NCI-H1048 (cell line): ENCODE results near the gene SNRNP27.

ENCODE experiments used
- DNase-seq: peaks from one replicate; lab custom pipeline; 2025; lab: John Stamatoyannopoulos, UW

Gene SNRNP27

DNA sequence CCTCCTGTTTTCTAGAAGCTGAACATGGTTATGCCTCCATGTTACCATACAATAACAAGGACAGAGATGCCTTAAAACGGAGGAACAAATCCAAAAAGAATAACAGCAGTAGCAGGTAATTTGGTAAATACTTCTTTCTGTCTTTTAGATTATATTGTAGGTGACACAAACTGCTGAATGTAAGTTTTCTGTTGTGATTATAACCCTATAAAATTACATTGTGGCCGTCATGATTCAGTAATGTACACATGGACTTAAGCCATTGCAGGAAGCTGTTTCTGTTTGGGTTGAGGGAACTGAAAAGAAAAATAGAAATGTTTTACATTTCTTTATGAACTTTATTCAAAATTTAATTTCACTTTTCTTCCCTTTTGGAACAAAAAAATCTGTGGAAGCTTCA is 22.4 kb downstream of the SNRNP27 start:
- DNase-seq, result no peak

DNA sequence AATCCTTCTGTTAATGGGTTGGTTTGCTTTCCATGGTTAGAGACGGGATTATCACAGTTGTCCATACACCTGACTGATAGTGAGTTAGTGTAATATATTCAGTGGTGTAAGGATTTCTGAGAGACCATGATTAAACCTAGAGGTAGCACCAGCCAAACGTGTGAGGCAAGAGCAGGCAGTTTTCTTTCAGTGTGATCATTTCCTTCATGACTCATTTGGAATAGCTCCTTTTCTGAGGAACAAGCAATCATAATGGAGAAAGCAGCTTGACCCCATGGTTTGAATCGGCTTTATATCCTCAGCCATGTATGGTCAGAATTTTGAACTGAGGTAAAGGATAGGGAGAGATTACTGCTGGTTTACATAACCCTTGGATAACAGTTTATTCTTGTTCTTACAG is 24.1 kb downstream of the SNRNP27 start:
- no peak for DNase-seq

DNA sequence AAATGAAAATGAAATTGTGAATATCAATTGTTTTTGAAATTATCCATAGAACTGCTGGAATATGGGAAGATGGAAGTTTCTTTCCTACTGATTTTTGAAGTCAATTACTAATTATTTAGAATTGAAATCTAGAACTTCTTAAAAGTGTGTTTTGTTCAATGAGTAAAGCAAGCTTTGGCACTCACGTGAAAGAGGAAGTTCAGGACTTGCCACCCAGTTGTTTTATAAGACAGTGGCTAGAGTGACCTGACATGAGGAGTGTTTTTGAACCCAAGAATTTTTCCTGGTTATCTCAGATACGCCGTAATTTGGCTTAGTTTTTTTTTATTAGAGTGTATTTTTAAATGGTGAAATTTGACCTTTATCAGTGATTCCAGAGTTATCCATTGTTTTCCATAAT is 24.6 kb downstream of the SNRNP27 start:
- DNase-seq, result no peak

DNA sequence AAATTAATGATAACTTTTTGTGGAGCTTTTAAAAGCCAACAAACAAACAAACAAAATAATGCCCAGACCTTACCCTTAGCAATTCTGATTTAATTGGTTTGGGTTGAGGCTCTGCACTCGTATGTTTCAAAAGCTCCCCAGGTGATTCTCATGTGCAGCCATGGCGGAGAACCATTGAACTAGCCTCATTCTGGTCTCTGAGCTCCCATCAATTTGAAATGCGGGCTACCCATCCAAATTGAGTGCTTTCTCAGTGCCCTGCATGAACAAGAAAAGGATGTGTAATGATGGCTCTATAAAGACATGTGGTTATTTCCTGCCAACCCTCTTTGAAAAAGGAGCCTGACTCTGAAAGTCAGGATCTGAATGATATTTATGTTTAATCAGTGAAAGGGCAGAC is 29.4 kb downstream of the SNRNP27 start:
- DNase-seq, result no peak

DNA sequence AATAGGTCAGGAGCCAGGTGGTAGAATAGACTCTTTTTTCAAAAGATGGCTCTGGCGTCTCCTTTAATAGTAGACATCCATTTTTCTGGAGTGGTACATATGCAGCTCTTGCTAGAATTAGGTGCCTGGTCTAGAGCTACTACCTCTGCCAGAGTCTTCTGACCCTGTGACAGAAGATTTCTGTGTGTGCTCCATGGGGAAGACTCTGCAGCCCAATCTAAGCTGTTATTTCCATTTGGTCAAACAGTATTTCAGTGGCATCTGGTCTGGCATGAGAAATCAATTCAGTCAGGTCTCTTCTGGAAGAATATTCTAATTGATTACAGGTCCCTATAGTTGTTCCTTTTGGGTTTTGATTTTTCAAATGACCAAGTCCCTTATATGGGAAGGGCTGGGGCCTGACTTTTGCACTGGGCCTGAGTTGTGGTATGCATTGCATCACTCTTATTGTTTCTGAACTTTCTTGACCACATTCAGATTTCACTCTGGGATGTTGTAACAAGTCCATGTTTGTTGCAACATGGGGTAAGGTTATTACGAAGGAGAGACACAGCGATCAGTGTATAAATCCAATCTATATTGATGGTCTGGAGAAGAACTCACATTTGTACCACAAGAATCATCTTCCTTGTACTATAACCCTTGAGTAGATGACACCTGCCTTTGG is 33.2 kb downstream of the SNRNP27 start:
- DNase-seq, result no peak

GRCh38 chr2:69931832-69932595 is 38.3 kb downstream of the SNRNP27 start:
- no peak for DNase-seq

GRCh38 chr2:69932596-69932922 is 38.8 kb downstream of the SNRNP27 start:
- DNase-seq, result no peak

GRCh38 chr2:69933254-69933828 is 39.6 kb downstream of the SNRNP27 start:
- no peak for DNase-seq

- DNase-seq, result no peak
Observed at GRCh38 chr2:69933839-69934613, 40.3 kb downstream of the SNRNP27 start.

DNA sequence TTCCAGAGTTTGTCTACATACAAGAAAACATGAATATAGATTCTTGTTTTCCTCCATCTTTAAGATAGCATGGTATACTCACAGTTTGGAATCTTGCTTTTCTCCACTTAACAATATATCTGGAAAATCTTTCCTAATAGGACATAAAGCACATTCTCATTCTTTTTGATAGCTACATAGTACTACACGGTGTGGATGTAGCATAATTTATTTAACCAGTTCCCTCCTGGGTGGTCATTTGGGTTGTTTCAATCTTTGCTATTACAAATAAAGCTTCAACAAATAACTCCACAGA is 40.8 kb downstream of the SNRNP27 start:
- DNase-seq, result no peak

DNA sequence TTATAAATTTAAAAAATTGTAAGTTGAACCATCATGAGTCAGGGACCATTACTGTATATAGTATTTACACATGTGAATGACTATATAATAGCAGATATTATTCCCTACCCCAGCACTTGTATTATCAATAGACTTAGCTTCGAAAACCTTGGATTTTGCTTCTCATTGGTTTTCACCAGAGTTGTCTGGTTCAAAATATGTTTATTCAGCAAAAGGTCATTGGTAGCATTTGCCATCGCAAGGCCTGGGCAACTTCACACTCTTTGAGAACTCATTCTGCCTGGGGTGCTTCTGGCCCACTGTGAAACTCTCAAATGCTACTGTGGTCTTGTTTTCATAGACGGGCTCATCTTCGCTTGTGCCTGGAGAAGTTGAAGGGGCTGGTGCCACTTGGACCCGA is 41.3 kb downstream of the SNRNP27 start:
- no peak for DNase-seq

- DNase-seq, result no peak
Observed at GRCh38 chr2:69936906-69937305, 43.1 kb downstream of the SNRNP27 start.

DNA sequence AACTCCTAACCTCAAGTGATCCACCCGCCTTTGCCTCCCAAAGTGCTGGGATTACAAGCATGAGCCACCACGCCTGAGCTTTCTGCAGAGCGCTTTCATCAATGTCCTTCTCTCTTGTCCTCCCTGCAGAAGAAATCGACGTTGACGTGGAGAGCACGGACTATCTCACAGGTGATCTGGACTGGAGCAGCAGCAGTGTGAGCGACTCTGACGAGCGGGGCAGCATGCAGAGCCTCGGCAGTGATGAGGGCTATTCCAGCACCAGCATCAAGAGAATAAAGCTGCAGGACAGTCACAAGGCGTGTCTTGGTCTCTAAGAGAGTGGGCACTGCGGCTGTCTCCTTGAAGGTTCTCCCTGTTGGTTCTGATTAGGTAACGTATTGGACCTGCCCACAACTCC is 44.2 kb downstream of the SNRNP27 start:
- DNase-seq, result no peak

- DNase-seq, result no peak
Observed at GRCh38 chr2:69939722-69940121, 46.0 kb downstream of the SNRNP27 start.

DNA sequence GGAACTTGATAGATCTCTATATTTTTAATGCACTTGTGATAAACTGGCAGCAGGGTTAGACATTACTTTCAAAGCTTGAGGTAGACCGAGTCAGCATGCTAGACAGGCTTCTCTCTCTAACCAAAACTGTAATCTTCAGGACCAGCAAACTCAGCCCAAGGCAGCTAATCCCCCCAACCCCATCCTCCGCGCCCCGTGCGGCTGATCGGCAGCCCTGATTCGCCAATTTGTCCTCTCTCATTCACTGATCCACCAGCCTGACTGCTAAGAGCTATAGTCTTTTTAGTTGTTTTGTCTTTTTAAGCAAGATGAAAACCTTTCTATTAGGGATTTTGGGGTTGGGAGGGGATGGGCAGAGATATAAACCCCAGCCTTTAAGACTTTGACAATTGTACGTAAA is 46.9 kb downstream of the SNRNP27 start:
- no peak for DNase-seq

GRCh38 chr2:69943000-69943842 is 49.5 kb downstream of the SNRNP27 start:
- DNase-seq, result no peak

GRCh38 chr2:69943843-69944525 is 50.2 kb downstream of the SNRNP27 start:
- no peak for DNase-seq

GRCh38 chr2:69944756-69945155 is 51.0 kb downstream of the SNRNP27 start:
- DNase-seq, result no peak

GRCh38 chr2:69945441-69945840 is 51.7 kb downstream of the SNRNP27 start:
- DNase-seq, result no peak

DNA sequence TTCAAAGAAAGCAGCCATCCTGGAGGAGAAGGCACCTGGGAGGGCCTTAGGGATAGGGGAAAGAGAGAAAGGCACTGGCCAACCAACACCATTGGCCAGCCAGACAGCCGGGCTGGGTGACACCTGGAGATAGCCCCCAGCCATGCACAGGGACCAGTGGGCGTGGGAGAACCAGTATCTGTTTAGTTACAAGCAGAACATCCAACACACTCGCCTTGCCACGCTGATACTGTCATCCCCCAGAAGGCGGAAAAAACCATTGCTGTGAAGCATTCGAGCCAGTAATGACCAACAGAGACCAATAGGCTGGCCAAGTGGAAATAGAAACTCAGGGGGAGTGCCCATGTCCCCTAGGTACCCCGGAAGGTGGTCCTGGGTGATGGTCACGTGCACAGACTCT is 52.2 kb downstream of the SNRNP27 start:
- no peak for DNase-seq
